GM20431 (cell line): ENCODE results near the gene ENO3.

Experiments used
- in situ Hi-C: fragments of 300-500 bp; cut with MseI, MboI; formaldehyde crosslinking; loops from one replicate; pipeline ENCODE4 v1.15.0; 2020; ENCODE audit warnings: low sequenced_read_pairs; ENCODE audit not compliant: unreplicated experiment

ENO3 gene

DNA sequence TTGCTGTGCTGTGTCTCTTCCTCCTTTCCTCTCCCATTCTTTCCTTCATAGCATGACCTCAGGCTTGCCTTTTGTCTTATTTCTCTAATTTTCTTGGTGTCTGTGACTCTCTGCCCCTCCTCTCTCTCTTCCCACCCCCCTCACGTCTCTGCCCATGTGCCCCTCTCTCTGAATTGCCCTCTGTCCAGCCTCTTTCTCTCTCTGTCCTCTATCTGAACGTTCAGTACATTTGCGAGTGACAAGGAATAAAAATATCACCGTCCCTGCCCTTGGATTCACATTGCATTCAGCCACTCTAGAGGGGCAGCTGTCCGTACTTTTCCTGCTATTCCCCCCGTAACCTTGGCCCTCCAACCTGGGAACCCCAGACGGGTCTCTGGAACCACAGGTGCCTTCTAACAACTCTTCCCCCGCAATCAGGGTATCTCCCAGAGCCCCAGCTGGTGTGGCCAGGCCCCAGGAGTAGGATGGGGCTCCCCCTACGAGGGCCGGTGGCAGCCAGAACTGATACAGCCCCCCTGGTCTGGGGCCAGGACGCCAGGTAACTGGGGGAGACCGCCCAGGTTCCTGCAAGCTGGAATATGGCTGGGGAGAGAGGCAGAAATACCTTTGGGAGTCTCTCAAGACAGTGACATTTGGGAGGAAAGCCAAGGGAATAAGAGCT lies 48.6 kb downstream of the ENO3 start:
- in situ Hi-C loops, result no loop called here

DNA sequence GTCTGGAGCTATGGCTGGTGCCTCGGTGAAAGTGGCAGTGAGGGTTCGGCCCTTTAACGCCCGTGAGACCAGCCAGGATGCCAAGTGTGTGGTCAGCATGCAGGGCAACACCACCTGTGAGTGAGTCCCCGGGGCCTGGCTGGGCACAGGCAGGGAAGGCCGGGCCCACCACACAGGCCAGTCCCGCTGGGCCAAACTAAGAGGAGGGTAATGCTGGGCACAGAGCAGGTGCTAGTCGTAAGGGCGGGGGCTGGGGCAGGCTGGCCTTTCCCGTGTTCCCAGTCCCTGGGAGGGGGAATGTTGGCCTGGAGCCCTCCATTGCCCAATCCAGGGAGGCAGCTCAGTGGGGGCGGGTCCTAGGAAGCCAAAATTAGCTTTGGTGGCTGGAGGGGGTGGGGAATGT lies 49.3 kb downstream of the ENO3 start:
- in situ Hi-C loops, result no loop called here

DNA sequence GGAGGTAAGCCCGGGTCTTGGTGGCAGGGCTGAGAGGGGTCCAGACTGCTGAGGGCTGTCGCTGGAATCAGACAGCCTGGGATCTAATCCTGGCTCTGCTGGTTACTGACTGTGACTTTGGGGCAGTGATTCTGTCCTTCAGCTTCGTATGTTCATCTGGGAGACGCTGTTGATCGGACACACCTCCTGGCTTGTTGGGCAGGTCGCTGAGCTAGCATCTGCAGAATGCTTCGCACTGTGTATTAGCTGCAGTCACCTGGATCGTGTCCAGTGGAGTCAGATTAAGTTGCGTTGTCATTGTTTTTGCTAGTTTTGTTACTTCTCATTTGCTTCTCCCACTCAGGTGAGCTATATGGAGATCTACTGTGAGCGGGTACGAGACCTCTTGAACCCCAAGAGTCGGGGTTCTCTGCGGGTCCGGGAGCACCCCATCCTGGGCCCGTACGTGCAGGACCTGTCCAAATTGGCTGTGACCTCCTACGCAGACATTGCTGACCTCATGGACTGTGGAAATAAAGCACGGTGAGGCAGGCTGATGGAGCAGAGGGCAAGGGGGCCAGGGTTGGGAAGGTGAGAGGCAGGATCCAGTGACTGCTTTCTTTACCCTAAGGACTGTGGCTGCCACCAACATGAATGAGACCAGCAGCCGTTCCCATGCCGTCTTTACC lies 51.3 kb downstream of the ENO3 start:
- in situ Hi-C loops, result no loop called here

DNA sequence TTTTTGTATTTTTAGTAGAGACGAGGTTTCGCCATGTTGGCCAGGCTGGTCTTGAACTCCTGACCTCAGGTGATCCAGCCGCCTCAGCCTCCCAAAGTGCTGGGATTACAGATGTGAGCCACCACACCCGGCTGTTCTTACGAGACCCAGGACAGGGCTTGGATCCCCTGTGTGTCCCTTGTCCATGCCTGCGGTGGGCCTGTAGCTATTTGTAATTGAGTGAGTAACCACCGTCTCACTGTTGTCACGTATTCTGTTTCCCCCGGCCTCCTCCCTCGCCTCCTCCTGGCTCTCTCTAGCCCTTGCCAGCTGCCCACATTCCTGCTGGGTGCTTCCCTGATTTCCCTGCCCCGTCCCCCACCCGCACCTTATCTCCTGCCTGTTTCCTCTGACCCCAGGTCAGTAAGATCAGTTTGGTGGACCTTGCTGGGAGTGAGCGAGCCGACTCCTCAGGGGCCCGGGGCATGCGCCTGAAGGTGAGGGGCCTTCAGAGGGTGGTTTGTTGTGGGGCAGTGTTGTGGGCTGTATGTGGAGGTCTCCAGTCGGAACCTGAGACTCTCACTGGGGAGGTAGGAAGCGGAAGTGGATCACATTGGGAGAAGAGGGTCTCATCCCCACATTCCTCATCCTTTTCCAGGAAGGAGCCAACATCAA lies 52.4 kb downstream of the ENO3 start:
- in situ Hi-C loops, result no loop called here
